Skeletal muscle satellite cell (primary cell): Measurements from ENCODE around the gene LGR4. TPM values are rescaled to one million over a fixed set of nuclear protein-coding genes. Genes with fewer than 3 reads are reported as not detected.
"Not testable (repeated sequence)": the region's sequence is repeated elsewhere in the genome, so short reads cannot be mapped to it uniquely, and the experiment has no call there.

Source experiments
- H3K27me3 ChIP-seq: 2 replicates; pipeline ENCODE4 v1.7.0; 2013; ENCODE audit warnings: low read length; ENCODE audit not compliant: control insufficient read depth, insufficient read depth
- H3K36me3 ChIP-seq: 2 replicates; pipeline ENCODE4 v1.7.0; 2013; ENCODE audit warnings: mild to moderate bottlenecking, control low read depth, low read length; ENCODE audit not compliant: insufficient read depth
- H3K4me1 ChIP-seq: 2 replicates; pipeline ENCODE4 v1.7.0; 2013; ENCODE audit warnings: low read length; ENCODE audit not compliant: control insufficient read depth, insufficient read depth
- H3K4me2 ChIP-seq: 2 replicates; pipeline ENCODE4 v1.7.0; 2013; ENCODE audit warnings: mild to moderate bottlenecking, low read length
- H3K4me3 ChIP-seq: 2 replicates; pipeline ENCODE4 v1.7.0; 2013; ENCODE audit warnings: low read length
- H3K9ac ChIP-seq: 2 replicates; pipeline ENCODE4 v1.7.0; 2013; ENCODE audit warnings: mild to moderate bottlenecking, low read depth, low read length, moderate library complexity
- H3K9me3 ChIP-seq: replicated peaks from 2 replicates; pipeline ENCODE4 v1.7.0; 2013; ENCODE audit warnings: mild to moderate bottlenecking, control low read depth, low read length
- small RNA-seq: library from RNA; depleted of rRNA; stranded (forward); fragments of <200 nt; gene quantifications from one replicate; pipeline ENCODE3, GENCODE V24; 2012

Gene LGR4

DNA sequence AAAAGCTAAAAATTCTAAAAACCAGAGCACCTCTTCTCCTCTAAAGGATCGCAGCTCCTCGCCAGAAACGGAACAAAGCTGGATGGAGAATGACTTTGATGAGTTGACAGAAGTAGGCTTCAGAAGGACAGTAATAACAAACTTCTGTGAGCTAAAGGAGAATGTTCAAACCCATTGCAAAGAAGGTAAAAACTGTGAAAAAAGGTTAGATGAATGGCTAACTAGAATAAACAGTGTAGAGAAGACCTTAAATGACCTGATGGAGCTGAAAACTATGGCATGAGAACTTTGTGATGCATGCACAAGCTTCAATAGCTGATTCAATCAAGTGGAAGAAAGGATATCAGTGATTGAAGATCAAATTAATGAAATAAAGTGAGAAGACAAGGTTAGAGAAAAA, 150.4 kb downstream of the LGR4 start:
- not testable (repeated sequence) for H3K9ac ChIP-seq, H3K9me3 ChIP-seq, H3K27me3 ChIP-seq, H3K4me1 ChIP-seq, H3K36me3 ChIP-seq, H3K4me3 ChIP-seq, H3K4me2 ChIP-seq

DNA sequence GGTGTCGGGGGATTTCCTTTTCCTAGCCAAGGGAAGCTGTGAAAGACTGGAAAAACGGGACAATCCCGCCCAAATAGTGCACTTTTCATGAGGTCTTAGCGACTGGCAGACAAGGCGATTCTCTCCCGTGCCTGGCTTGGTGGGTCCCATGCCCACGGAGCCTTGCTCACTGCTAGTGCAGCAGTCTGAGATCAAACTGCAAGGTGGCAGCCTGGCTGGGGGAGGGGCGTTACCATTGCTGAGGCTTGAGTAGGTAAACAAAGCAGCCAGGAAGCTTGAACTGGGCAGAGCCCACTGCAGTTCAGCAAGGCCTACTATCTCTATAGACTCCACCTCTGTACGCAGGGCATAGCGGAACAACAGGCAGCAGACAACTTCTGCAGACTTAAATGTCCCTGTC, 151.2 kb downstream of the LGR4 start:
- not testable (repeated sequence) for H3K4me3 ChIP-seq, H3K4me1 ChIP-seq, H3K4me2 ChIP-seq, H3K36me3 ChIP-seq, H3K27me3 ChIP-seq, H3K9me3 ChIP-seq, H3K9ac ChIP-seq

DNA sequence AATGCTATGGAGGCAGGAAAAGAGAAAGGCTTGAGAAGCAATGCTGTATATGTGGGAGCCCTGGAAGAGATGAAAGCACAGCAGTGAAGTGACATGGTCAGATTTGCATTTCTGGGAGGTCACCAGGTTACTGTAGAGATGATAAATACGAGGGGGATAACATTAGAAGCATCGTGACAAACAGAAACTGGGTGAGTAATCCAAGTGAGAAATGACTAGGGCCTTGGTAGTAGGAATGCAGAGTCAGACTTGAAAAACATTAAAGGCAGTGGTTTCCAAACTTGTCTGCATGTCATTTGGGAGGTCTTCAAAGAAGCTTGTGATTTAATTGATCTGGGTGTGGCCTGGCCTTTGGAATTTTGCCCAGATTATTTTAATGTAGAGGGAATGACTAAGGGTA, 153.5 kb downstream of the LGR4 start:
- peaks cover 10% of the 10 kb centered on the region for H3K4me1 ChIP-seq
- no peaks in the 10 kb centered on the region for H3K36me3 ChIP-seq
- H3K27me3 ChIP-seq: no peaks in the 10 kb centered on the region
- no peaks in the 10 kb centered on the region for H3K9me3 ChIP-seq
- no peak overlapping the region for H3K9ac ChIP-seq
- no peak overlapping the region for H3K4me3 ChIP-seq
- H3K4me2 ChIP-seq: peak overlapping the region; percentile 55

DNA sequence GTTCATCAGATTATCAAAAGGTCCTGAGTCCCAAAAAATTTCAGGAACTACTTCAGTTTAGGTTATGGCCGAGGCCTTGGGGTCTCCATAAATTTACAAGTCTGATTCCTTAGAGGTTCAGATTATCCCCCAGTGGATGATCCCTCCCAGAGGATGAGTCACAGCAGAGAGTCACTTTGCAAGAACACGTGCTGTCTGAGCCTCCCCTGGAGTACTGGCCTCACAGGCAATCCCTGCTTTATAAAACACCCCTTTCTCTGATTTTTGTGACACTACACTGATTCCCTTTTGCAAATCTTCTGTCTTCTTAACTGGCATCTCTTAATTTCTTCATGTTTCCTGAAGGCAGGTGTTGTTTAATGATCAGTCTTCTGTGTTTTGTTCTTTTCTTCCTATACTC, 154.8 kb downstream of the LGR4 start:
- H3K36me3 ChIP-seq: no peaks in the 10 kb centered on the region
- no peak overlapping the region for H3K9ac ChIP-seq
- H3K4me1 ChIP-seq: peaks cover 10% of the 10 kb centered on the region
- H3K4me3 ChIP-seq: no peak overlapping the region
- H3K9me3 ChIP-seq: no peaks in the 10 kb centered on the region
- no peak overlapping the region for H3K4me2 ChIP-seq
- H3K27me3 ChIP-seq: no peaks in the 10 kb centered on the region

Small RNA genes within 50 kb of the gene (small RNA-seq; reads per million reads assigned to genes)
- not detected for gene AC100771.1
- not detected for gene MIR8087
- not detected for gene RNA5SP339
